ENCODE data around the gene SSMEM1.

SSMEM1 gene

GRCh38 chr7:130256704-130257103, 49.0 kb downstream of the SSMEM1 start:
- DNase-seq: no peak

DNA sequence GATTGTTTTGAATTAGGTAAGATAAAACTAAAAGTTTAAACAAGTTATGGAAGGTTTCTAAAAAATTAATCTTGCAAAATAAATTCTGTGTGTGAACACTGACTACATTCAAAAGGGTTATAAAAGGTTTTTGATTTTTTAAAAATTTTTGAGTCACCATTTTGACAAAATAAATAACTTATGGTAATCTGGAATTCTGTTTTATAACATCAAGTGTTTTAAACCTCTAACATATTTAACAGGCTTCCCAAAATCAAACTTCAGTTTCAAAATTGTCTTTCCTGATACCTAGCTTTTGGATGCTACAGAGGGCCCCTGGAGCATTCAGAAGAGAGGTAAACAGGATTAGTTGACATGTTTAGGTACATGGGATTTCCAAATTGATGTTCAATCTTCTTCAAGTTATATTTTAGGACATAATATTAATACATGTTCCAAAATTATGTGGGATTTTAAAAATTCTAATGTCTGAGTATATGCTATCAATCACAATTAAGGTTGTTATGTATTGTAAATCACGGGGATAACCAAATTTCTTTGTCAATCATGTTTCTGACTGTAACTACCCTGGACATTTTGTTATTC, 50.9 kb downstream of the SSMEM1 start:
- no peak for DNase-seq

DNA sequence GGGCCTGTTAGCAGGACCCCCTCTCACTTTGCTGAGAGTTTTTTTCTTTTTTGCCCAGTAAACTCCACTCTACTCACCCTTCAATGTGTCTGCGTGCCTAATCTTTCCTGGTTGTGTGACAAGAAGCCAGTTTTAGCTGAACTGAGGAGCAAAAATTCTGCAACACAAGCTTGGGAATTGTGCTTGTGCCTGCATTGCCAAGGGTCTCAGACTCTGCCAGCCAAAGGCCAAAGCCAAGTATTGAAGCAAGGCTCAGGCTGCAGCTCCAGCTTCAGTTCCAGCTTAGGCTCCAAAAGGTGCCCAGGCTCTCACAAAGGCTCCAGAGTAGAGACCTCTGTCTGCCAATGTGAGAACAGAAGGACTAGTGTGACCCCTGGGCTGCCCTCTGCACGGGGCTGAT, 54.8 kb downstream of the SSMEM1 start:
- DNase-seq: no peak

DNA sequence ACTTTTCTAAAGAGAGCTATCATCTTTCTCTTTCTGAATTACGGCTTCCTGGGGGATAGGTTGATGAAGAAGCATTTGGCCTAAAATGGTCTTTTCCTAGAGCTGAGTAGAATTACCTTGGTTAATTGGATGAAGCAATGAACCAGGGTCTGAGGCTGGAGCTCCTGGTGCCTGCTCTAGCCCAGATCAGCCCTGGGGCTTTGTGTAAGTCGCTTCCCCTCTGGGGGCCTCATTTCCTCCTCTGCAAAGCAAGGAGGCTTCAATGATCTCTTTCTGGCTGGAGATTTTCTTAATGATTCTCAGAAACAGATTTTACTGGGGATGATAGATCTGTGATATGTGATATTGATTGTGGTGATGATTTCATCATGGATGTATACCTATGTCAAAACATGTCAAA, 55.5 kb downstream of the SSMEM1 start:
- DNase-seq: no peak
